AG09319 (cell line): ENCODE data around the gene MARS2.

ENCODE experiments used
- DNase-seq: peaks from one replicate; pipeline ENCODE4 v3.0.0-alpha.2; 2010; ENCODE audit warnings: low read depth; ENCODE audit errors: extremely low read depth
- TF ChIP-seq, protein P1 (sequence below): IDR thresholded peaks from 2 replicates; pipeline ENCODE4 v1.5.1; 2011; ENCODE audit warnings: low read depth, mild to moderate bottlenecking, inconsistent platforms, low read length, moderate library complexity

MARS2 gene

DNA sequence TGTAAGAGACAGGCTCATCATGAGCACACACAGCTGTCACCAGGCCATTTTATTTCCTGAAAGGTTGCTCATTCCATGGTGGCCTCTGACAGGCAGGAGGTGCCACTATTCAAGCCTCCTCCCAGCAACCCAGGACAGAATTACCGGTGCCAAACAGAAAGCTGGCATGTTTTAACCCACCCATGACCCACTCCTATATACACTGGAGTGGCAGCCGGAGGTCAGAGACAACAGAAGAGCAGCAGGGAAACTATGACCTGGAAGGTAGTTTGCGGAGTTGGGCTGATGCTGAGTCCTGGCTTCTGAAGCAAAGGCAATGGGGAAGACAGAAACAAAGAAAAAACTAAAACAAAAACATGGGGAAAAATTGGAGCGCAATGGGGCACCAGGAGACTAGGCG is 32.1 kb upstream of the MARS2 start:
- TF ChIP-seq, protein P1, sequence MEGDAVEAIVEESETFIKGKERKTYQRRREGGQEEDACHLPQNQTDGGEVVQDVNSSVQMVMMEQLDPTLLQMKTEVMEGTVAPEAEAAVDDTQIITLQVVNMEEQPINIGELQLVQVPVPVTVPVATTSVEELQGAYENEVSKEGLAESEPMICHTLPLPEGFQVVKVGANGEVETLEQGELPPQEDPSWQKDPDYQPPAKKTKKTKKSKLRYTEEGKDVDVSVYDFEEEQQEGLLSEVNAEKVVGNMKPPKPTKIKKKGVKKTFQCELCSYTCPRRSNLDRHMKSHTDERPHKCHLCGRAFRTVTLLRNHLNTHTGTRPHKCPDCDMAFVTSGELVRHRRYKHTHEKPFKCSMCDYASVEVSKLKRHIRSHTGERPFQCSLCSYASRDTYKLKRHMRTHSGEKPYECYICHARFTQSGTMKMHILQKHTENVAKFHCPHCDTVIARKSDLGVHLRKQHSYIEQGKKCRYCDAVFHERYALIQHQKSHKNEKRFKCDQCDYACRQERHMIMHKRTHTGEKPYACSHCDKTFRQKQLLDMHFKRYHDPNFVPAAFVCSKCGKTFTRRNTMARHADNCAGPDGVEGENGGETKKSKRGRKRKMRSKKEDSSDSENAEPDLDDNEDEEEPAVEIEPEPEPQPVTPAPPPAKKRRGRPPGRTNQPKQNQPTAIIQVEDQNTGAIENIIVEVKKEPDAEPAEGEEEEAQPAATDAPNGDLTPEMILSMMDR, result no peak

DNA sequence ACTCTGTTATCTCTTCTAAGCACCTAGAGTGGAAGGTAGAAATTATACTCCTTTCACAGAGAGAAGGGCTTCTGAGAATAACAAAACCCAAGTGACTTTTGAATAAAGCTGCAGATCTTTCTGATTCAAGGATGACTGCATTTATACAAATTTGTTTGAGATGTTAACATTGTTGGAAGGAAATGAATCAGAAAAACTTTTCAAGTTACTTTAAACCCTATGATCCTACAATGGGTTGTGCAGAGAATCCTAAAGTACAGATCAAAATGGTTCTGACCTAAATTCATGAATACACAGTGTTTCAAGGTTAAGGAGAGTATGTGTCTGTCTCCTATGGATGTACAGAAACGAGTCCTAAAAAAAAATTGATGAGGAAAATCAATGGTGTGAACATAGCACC is 31.6 kb upstream of the MARS2 start:
- DNase-seq, result no peak
- TF ChIP-seq, protein P1, result no peak

More for the DNA sequence above, 32.1 kb upstream of the MARS2 start:
- DNase-seq, result no peak

GRCh38 chr2:197674060-197674459 is 31.1 kb upstream of the MARS2 start:
- TF ChIP-seq, protein P1, result no peak
- DNase-seq, result no peak

DNA sequence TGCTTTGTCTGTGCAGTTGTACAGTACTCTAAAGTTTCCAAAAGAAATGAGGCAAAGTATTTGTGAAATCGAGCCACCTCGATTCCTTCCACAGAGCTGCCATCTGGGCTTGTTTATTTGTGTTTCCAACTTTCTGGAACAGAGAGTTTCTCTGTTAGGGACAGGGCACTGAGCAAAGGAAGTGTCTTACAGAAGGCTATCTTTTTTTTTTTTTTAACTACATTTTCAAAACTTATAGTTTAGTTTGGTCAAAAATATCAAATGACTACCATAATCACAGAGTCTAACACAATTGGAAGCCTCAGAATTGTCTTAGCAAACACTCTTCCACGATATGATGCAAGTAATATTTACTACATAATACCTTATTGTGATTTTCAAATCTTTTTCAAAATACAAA is 30.6 kb upstream of the MARS2 start:
- TF ChIP-seq, protein P1, result no peak
- DNase-seq, result no peak

DNA sequence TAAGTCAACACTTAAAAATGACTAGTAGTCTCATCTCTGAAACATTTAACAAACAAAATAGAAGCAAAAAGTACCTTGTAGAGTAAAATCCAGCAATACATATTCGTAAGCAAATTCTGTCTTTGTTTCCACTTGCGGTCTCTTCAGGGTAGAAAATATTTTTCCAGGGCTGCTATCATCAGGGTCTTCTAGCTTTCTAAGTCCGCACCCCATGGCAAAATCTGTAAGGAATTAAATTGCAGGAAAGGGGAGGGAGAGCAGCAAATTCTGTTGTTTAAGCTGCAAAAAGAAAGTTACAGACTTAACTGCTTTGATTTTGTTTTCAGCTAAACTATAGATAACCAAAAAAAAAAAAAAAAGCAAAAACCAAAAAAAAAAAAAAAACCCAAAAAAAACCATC is 29.9 kb upstream of the MARS2 start, which contains the start of gene RFTN2:
RFTN2 (minus strand) TSS at position 342 of the 400 bp plus-strand sequence; CDS start at position 213, 129 bp downstream.
- TF ChIP-seq, protein P1, result no peak
- no peak for DNase-seq

DNA sequence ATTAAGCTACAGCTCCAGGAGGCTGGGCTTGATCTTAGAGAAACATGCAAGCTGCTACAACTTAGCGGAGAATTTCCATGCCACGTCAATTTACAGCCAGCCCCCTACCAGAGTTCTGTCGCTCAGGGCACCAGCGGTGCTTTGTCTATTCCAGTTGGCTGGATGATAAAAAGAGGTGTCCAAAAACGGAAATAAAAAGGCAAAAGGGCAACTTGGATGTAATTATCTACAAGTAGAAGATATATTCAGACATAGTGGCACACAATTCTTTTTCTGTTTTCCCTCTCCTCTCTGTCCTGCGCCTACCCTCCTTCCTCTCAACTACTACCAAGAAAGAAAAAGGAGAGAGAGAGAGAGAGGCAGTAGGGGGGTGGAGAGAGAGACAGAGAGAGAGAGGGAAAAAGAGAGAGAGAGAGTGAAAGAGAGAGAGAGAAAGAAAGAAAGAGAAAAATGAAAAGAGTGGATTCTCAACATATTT is 29.4 kb upstream of the MARS2 start:
- TF ChIP-seq, protein P1, result no peak
- no peak for DNase-seq

DNA sequence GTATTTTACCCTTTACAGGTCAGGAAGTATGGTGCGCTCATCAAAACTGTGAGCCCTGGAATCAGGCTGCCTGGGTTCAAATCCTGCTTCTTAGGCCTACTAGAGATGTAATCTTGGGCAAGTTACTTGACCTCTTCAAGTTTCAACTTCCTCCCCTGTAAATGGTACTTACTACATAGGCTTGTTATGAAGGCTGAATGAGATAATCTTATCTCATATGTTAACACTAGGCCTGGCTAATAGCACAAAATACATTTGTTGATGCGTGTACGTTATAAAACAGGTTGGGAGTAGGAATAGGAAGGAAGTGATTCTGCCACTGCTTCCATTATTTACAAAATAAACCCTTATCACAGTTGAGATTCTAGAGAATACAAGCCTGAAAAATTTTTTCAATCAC is 28.1 kb upstream of the MARS2 start:
- TF ChIP-seq, protein P1, result no peak
- no peak for DNase-seq
